IPS-15b (cell line): ENCODE results near the gene MTERF4.
"Not testable (repeated sequence)": the region's sequence is repeated elsewhere in the genome, so short reads cannot be mapped to it uniquely, and the experiment has no call there.

ENCODE experiments used
- H3K27me3 ChIP-seq: one replicate; pipeline ENCODE4 v1.6.1; 2013; ENCODE audit warnings: low read length; ENCODE audit not compliant: control insufficient read depth, insufficient read depth
- H3K36me3 ChIP-seq: one replicate; pipeline ENCODE4 v1.6.1; 2013; ENCODE audit warnings: low read length; ENCODE audit not compliant: control insufficient read depth, insufficient read depth
- H3K4me1 ChIP-seq: one replicate; pipeline ENCODE4 v1.6.1; 2013; ENCODE audit warnings: mild to moderate bottlenecking, low read length; ENCODE audit not compliant: control insufficient read depth, insufficient read depth
- H3K4me3 ChIP-seq: one replicate; pipeline ENCODE4 v1.5.1; 2013; ENCODE audit warnings: low read depth, low read length
- H3K9ac ChIP-seq: one replicate; pipeline ENCODE4 v1.6.1; 2013; ENCODE audit warnings: low read depth, mild to moderate bottlenecking, low read length
- H3K9me3 ChIP-seq: one replicate; pipeline ENCODE4 v1.6.1; 2013; ENCODE audit warnings: mild to moderate bottlenecking, low read length; ENCODE audit not compliant: control insufficient read depth, insufficient read depth

The MTERF4 gene

DNA sequence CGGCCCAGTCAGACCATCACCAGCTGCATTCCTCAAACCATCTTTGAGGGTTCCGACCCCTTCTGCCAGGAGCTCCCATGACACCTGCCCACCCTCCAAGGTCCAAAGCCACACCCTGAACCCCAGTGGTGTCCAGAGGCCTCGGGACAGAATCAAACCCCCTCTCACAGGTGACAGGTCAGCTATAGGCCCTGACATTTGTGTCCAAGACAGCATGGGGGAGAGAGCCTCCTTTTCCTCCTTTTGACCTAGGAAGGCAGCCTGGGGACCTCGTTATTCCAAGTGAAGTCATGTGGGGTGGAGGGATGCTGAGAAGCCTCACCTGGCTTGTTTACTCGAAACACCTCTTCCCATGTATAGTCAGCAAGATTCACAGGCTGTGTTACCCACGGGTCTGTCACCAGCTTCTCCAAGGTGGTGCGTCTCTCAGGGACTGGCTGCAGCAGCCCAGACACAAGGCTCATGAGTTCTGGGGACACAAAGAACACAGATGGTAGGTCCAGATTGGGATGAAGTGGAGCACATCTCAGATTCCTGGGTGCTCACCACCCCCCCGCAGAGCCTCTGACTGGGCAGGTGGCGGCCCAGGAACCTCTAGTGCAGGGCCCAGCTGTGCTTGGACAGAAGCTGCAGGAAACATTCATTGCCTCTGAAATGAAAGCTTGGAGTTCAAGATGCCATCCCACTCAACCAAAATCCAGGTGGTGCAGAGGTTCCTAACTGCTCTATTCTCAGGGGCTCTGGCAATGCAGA lies 5.1 kb upstream of the MTERF4 start:
- H3K4me3 ChIP-seq = no peak overlapping the region
- H3K9ac ChIP-seq = no peak overlapping the region
- H3K9me3 ChIP-seq = no peaks in the 10 kb centered on the region
- no peaks in the 10 kb centered on the region for H3K4me1 ChIP-seq
- H3K36me3 ChIP-seq = peaks cover 25% of the 10 kb centered on the region
- H3K27me3 ChIP-seq = no peaks in the 10 kb centered on the region

DNA sequence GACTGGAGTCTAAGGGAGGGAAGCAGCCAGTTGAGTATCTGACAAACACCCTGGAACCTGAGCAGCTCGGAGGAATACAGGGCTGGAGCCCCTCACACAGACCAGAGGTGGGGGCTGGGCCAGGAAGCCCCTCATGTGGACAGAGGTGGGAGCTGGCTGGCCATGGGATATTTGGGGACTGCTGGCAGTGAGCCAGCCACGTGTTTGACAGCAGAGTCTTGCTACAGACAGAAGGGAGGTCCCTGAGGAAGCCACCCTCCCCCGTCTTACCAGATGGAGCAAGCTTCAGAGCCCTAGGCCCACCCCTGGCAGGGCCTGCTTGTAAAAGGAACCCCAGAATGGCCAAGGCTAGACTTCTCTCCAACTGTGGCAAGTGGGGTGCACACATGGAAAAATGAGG lies 3.6 kb upstream of the MTERF4 start:
- Histone ChIP-seq H3K9ac (no peak overlapping the region), H3K36me3 (peaks cover 22% of the 10 kb centered on the region), H3K4me1 (no peaks in the 10 kb centered on the region), H3K4me3 (no peak overlapping the region), H3K9me3 (no peaks in the 10 kb centered on the region), H3K27me3 (no peaks in the 10 kb centered on the region)

DNA sequence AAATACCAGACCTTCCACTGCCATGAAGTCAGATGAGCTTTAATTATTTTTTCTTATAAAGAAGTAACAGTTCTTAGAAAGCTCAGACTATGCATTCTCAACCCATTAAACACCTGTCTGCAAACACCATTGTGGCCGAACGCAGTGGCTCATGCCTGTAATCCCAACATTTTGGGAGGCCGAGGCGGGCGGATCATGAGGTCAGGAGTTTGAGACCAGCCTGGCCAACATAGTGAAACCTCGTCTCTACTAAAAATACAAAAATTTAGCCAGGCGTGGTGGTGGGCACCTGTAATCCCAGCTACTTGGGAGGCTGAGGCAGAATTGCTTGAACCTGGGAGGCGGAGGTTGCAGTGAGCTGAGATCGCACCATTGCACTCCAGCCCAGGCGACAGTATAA lies 2.5 kb upstream of the MTERF4 start:
- H3K4me1 ChIP-seq, H3K9ac ChIP-seq, H3K9me3 ChIP-seq, H3K27me3 ChIP-seq, H3K4me3 ChIP-seq: not testable (repeated sequence)
- H3K36me3 ChIP-seq = peaks cover 15% of the 10 kb centered on the region

- Histone ChIP-seq H3K9me3 (no peaks in the 10 kb centered on the region), H3K27me3 (no peaks in the 10 kb centered on the region), H3K4me3 (peak overlapping the region; percentile 70), H3K4me1 (no peaks in the 10 kb centered on the region), H3K36me3 (peaks cover 15% of the 10 kb centered on the region), H3K9ac (no peak overlapping the region)
These were observed 1.1 kb upstream of the MTERF4 start for GRCh38 chr2:241103176-241103595.

DNA sequence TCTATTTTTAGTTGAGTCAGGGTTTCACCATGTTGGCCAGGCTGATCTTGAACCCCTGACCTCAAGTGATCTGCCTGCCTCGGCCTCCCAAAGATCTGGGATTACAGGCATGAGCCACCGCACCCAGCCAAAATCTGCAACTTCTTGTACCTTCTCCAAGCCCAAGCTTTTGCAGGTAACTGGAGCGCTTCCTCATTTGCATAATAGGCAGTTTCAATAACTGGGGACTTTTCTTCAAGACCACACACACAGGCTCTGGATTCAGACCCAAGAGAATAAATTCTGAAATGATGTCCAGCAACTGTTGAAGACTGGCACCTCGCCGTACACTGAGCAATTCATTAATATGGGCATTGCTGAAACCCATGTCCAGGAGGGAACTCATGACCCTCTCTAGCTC lies 2.8 kb downstream of the MTERF4 start:
- H3K27me3 ChIP-seq = no peaks in the 10 kb centered on the region
- H3K9me3 ChIP-seq = no peaks in the 10 kb centered on the region
- H3K4me3 ChIP-seq = no peak overlapping the region
- H3K9ac ChIP-seq = no peak overlapping the region
- H3K36me3 ChIP-seq = peaks cover 8% of the 10 kb centered on the region
- H3K4me1 ChIP-seq = peaks cover 5% of the 10 kb centered on the region

- peaks cover 11% of the 10 kb centered on the region for H3K36me3 ChIP-seq
- no peaks in the 10 kb centered on the region for H3K27me3 ChIP-seq
- no peak overlapping the region for H3K9ac ChIP-seq
- H3K9me3 ChIP-seq = no peaks in the 10 kb centered on the region
- H3K4me3 ChIP-seq = no peak overlapping the region
- H3K4me1 ChIP-seq = peaks cover 9% of the 10 kb centered on the region
These were observed 5.1 kb downstream of the MTERF4 start for GRCh38 chr2:241096979-241097378.

DNA sequence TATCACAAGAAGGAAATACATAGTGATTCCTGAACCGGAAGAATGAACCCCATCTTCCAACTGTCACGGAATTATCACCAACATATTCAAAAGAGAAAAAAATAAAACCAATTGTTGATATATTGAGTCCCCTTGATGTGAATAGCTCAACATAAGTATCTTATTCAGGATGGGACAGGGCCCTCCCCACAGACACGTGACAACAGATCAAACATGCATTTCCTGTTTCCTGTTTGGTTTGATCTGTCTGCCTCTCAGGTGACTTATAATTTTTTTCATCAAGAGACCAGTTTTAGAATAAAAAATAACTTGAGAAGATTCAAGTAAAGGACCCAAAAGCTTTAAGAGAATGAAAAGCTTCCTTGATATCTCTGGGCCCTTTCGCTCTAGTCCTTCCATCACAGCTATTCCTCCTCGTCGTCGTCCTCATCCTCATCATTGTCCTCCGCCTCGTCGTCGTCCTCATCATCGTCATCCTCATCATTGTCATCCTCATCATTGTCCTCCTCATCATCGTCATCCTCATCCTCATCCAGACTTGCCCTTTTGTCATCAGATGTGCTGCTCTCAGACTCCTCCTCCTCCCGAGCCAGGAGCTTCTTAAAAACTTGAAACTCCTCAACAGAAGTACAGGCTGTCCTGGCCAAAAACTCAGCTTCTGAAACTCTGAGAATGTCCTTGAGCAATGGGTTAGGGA lies 6.3 kb downstream of the MTERF4 start:
- Histone ChIP-seq H3K9me3 (no peaks in the 10 kb centered on the region), H3K36me3 (peaks cover 11% of the 10 kb centered on the region), H3K4me3 (no peak overlapping the region), H3K27me3 (no peaks in the 10 kb centered on the region), H3K4me1 (peaks cover 9% of the 10 kb centered on the region), H3K9ac (no peak overlapping the region)

- Histone ChIP-seq H3K9ac (no peak overlapping the region), H3K27me3 (no peaks in the 10 kb centered on the region), H3K9me3 (no peaks in the 10 kb centered on the region), H3K4me1 (peaks cover 9% of the 10 kb centered on the region), H3K4me3 (no peak overlapping the region), H3K36me3 (peaks cover 11% of the 10 kb centered on the region)
These were observed 7.1 kb downstream of the MTERF4 start for GRCh38 chr2:241094924-241095420.

DNA sequence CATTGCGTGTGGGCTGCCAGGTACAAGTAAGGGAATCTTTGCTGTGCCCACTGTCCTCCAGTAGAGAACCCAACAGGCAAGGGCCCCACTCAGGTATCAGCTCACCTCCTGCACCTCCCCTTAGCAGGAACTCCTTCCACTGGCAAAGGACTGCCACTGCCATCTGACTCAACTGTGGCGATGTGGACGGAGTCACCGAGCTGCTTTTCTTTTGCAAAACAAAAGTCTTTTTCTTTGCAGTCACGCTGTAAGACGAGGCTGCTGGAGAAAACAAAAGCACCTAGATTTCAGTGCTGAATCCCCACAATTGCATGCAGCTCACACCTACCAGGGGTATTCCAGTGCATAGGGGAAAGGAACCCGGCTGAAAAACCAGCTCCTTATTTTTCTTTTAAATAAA lies 7.9 kb downstream of the MTERF4 start:
- Histone ChIP-seq H3K27me3 (no peaks in the 10 kb centered on the region), H3K4me1 (peaks cover 9% of the 10 kb centered on the region), H3K36me3 (peaks cover 9% of the 10 kb centered on the region), H3K4me3 (no peak overlapping the region), H3K9me3 (no peaks in the 10 kb centered on the region), H3K9ac (peak overlapping the region; percentile 47)

- not testable (repeated sequence) for H3K27me3 ChIP-seq, H3K4me3 ChIP-seq, H3K4me1 ChIP-seq, H3K9me3 ChIP-seq, H3K9ac ChIP-seq
- peaks cover 13% of the 10 kb centered on the region for H3K36me3 ChIP-seq
These were observed 8.8 kb downstream of the MTERF4 start for GRCh38 chr2:241093133-241093781.

GRCh38 chr2:241092677-241093076 lies 9.4 kb downstream of the MTERF4 start:
- Histone ChIP-seq H3K9me3 (no peaks in the 10 kb centered on the region), H3K9ac (no peak overlapping the region), H3K4me3 (no peak overlapping the region), H3K36me3 (peaks cover 13% of the 10 kb centered on the region), H3K27me3 (no peaks in the 10 kb centered on the region), H3K4me1 (peaks cover 9% of the 10 kb centered on the region)
